Uterus (tissue), 2 donors: ENCODE results near the gene ADH5.

Experiments used
- POLR2A ChIP-seq, 2 donors: fragments of 450-650 bp; IDR thresholded peaks; one replicate each; pipeline ENCODE4 v1.6.1; 2016; ENCODE audit warnings: antibody characterized with exemption in 2 of 2, mild to moderate bottlenecking in 1 of 2, moderate library complexity in 1 of 2
- TF ChIP-seq, protein P1 (sequence below), 4 experiments: fragments of 200-600 bp in 2 of 4; fragments of 450-650 bp in 2 of 4; sonication (generic) in 2 of 4; IDR thresholded peaks; one replicate each; pipeline ENCODE4 v1.5.1; 2016 to 2019; ENCODE audit warnings: antibody characterized with exemption in 4 of 4, mild to moderate bottlenecking in 2 of 4, moderate library complexity in 1 of 4

DNA sequence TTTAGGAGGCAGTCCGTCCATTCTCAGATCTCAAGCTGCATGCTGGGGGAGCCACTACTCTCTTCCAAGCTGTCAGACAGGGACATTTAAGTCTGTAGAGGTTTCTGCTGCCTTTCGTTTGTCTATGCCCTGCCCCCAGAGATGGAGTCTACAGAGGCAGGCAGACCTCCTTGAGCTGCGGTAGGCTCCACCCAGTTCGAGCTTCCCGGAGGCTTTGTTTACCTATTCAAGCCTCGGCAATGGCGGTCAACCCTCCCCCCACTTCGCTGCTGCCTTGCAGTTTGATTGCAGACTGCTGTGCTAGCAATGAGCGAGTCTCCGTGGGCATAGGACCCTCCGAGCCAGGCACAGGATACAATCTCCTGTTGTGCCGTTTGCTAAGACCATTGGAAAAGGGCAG lies 10.7 kb upstream of the ADH5 start:
- TF ChIP-seq, protein P1, sequence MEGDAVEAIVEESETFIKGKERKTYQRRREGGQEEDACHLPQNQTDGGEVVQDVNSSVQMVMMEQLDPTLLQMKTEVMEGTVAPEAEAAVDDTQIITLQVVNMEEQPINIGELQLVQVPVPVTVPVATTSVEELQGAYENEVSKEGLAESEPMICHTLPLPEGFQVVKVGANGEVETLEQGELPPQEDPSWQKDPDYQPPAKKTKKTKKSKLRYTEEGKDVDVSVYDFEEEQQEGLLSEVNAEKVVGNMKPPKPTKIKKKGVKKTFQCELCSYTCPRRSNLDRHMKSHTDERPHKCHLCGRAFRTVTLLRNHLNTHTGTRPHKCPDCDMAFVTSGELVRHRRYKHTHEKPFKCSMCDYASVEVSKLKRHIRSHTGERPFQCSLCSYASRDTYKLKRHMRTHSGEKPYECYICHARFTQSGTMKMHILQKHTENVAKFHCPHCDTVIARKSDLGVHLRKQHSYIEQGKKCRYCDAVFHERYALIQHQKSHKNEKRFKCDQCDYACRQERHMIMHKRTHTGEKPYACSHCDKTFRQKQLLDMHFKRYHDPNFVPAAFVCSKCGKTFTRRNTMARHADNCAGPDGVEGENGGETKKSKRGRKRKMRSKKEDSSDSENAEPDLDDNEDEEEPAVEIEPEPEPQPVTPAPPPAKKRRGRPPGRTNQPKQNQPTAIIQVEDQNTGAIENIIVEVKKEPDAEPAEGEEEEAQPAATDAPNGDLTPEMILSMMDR (IDR thresholded peaks at IDR 0.05) = no peak
- no peak for TF ChIP-seq POLR2A (IDR thresholded peaks at IDR 0.05)
